ENCODE measurements around the gene THEM4. TPM values are rescaled to one million over a fixed set of nuclear protein-coding genes. Genes with fewer than 3 reads are reported as not detected.

Gene THEM4
- total RNA-seq, 1 experiment from 2014 or later: 41.4 TPM

GRCh38 chr1:151847867-151848596 lies 61.3 kb downstream of the THEM4 start:
- Histone ChIP-seq H3F3A (ENCODE audit: insufficient read depth, low read depth) (no peaks in the 10 kb centered on the region), H3K9me3 (ENCODE audit: insufficient read depth, low read depth) (no peaks in the 10 kb centered on the region), H3K4me3 (no peak overlapping the region), H4K20me1 (ENCODE audit: insufficient read depth) (no peaks in the 10 kb centered on the region), H3K9me2 (ENCODE audit: insufficient read depth) (no peaks in the 10 kb centered on the region), H3K79me2 (ENCODE audit: low read depth) (no peaks in the 10 kb centered on the region), H2AFZ (no peak overlapping the region), H3K4me2 (no peak overlapping the region), H3K27me3 (ENCODE audit: insufficient read depth, low read depth) (no peaks in the 10 kb centered on the region), H3K4me1 (replicated peaks; ENCODE audit: insufficient read depth) (no peaks in the 10 kb centered on the region), H3K27ac (no peak overlapping the region), H3K36me3 (ENCODE audit: low read depth) (no peaks in the 10 kb centered on the region)
- ChIA-PET POLR2A (ENCODE audit: unreplicated experiment) (no interaction called here), CTCF (no interaction called here)
- no peak for DNase-seq
- BruUV-seq (replicated peaks): no TSS peak
- TF ChIP-seq CTCF (conservative IDR thresholded peaks at IDR 0.05) (no peak), EZH2 (IDR thresholded peaks at IDR 0.05; ENCODE audit: low read depth) (no peak)
- intact Hi-C loops (cut with micrococcal nuclease; ENCODE audit: unreplicated experiment): no loop called here

GRCh38 chr1:151846686-151847237 lies 62.5 kb downstream of the THEM4 start:
- Histone ChIP-seq H3K27me3 (ENCODE audit: insufficient read depth, low read depth) (no peaks in the 10 kb centered on the region), H2AFZ (no peak overlapping the region), H3K27ac (no peak overlapping the region), H3K4me1 (replicated peaks; ENCODE audit: insufficient read depth) (no peaks in the 10 kb centered on the region), H3K9me2 (ENCODE audit: insufficient read depth) (no peaks in the 10 kb centered on the region), H3K4me2 (no peak overlapping the region), H3K9me3 (ENCODE audit: insufficient read depth, low read depth) (no peaks in the 10 kb centered on the region), H3K79me2 (ENCODE audit: low read depth) (peaks cover 2% of the 10 kb centered on the region; the same call in 1 of the 2 replicates), H3F3A (ENCODE audit: insufficient read depth, low read depth) (no peaks in the 10 kb centered on the region), H4K20me1 (ENCODE audit: insufficient read depth) (no peaks in the 10 kb centered on the region), H3K36me3 (ENCODE audit: low read depth) (no peaks in the 10 kb centered on the region), H3K4me3 (no peak overlapping the region)
- POLR2A ChIA-PET (ENCODE audit: unreplicated experiment): interaction anchor here (0.7 kb wide), 1 partner anchor 90 kb away, joined by 3 read pairs; no protein-coding TSS in a partner anchor
- peak in 1 of 2 experiments; percentile 5 for DNase-seq
- CTCF ChIA-PET: no interaction called here
- no TSS peak for BruUV-seq (replicated peaks)
- TF ChIP-seq EZH2 (IDR thresholded peaks at IDR 0.05; ENCODE audit: low read depth) (no peak), CTCF (conservative IDR thresholded peaks at IDR 0.05) (no peak)
- intact Hi-C loops (cut with micrococcal nuclease; ENCODE audit: unreplicated experiment): no loop called here

- Histone ChIP-seq H3K79me2 (ENCODE audit: low read depth) (peaks cover 7% of the 10 kb centered on the region; the same call in 1 of the 2 replicates), H4K20me1 (ENCODE audit: insufficient read depth) (no peaks in the 10 kb centered on the region), H3K4me3 (no peak overlapping the region), H3K4me1 (replicated peaks; ENCODE audit: insufficient read depth) (peaks cover 6% of the 10 kb centered on the region), H3F3A (ENCODE audit: insufficient read depth, low read depth) (peaks cover 2% of the 10 kb centered on the region; the same call in 1 of the 2 replicates), H3K27me3 (ENCODE audit: insufficient read depth, low read depth) (no peaks in the 10 kb centered on the region), H3K9me3 (ENCODE audit: insufficient read depth, low read depth) (no peaks in the 10 kb centered on the region), H3K36me3 (ENCODE audit: low read depth) (no peaks in the 10 kb centered on the region), H3K9me2 (ENCODE audit: insufficient read depth) (no peaks in the 10 kb centered on the region), H3K27ac (no peak overlapping the region), H2AFZ (no peak overlapping the region), H3K4me2 (no peak overlapping the region)
- no TSS peak for BruUV-seq (replicated peaks)
- DNase-seq: peak in 1 of 2 experiments; percentile 30
- CTCF ChIA-PET: interaction anchor here (0.5 to 0.6 kb wide), 2 partner anchors 25 to 53 kb away, joined by 3 to 9 read pairs; no protein-coding TSS in a partner anchor
- POLR2A ChIA-PET (ENCODE audit: unreplicated experiment): interaction anchor here (0.6 to 0.7 kb wide), 2 partner anchors 8 to 91 kb away, joined by 3 to 4 read pairs; no protein-coding TSS in a partner anchor
- TF ChIP-seq EZH2 (IDR thresholded peaks at IDR 0.05; ENCODE audit: low read depth) (no peak), CTCF (conservative IDR thresholded peaks at IDR 0.05) (no peak)
- intact Hi-C loops (cut with micrococcal nuclease; ENCODE audit: unreplicated experiment): no loop called here
Measured at GRCh38 chr1:151846062-151846568, 63.2 kb downstream of the THEM4 start.
